B cell (primary cell): ENCODE measurements around the gene FAM216A.

Experiments used
- EZH2 ChIP-seq: IDR thresholded peaks from 2 replicates; pipeline ENCODE4 v1.6.1; 2012; ENCODE audit warnings: borderline replicate concordance, low read depth, mild to moderate bottlenecking, moderate library complexity, low read length; ENCODE audit not compliant: insufficient read depth, poor library complexity, severe bottlenecking
- TF ChIP-seq, protein P1 (sequence below): fragments of 200-600 bp; IDR thresholded peaks from one replicate; pipeline ENCODE4 v1.8.0; 2022; ENCODE audit warnings: antibody characterized with exemption, mild to moderate bottlenecking

DNA sequence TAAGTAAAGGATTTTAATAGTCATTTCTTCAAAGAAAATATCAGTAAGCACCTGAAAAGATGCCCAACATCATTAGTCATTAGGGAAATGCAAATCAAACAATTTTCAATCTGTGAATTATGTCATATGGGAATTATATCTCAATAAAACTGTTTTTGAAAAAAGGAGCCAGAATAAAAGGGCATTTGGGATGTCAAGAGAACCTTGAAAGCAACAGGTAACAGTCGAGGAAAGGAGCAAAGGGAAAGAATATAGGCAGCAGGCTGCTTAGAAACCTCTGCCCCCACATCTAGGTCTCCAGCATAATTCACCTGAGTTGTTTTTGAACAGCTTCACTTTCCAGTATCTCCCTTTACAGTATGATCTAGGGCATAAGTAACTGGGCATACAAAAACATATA is 45.7 kb downstream of the FAM216A start:
- TF ChIP-seq, protein P1, sequence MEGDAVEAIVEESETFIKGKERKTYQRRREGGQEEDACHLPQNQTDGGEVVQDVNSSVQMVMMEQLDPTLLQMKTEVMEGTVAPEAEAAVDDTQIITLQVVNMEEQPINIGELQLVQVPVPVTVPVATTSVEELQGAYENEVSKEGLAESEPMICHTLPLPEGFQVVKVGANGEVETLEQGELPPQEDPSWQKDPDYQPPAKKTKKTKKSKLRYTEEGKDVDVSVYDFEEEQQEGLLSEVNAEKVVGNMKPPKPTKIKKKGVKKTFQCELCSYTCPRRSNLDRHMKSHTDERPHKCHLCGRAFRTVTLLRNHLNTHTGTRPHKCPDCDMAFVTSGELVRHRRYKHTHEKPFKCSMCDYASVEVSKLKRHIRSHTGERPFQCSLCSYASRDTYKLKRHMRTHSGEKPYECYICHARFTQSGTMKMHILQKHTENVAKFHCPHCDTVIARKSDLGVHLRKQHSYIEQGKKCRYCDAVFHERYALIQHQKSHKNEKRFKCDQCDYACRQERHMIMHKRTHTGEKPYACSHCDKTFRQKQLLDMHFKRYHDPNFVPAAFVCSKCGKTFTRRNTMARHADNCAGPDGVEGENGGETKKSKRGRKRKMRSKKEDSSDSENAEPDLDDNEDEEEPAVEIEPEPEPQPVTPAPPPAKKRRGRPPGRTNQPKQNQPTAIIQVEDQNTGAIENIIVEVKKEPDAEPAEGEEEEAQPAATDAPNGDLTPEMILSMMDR: no peak
- TF ChIP-seq EZH2: no peak
